ENCODE measurements around the gene CYB5RL. TPM values are rescaled to one million over a fixed set of nuclear protein-coding genes. Genes with fewer than 3 reads are reported as not detected.

Gene CYB5RL
- total RNA-seq, 2 experiments from 2014 or later, result 12.7 to 13.6 TPM

- no peaks in the 10 kb centered on the region for H3K36me3 Mint-ChIP-seq (ENCODE audit: low read depth)
- intact Hi-C loops (cut with micrococcal nuclease), result no loop called here
- CTCF ChIA-PET, result no interaction called here
- H3K4me3 Mint-ChIP-seq, result no peak overlapping the region
- H3K9me3 Mint-ChIP-seq, result no peaks in the 10 kb centered on the region
- DNase-seq, result no peak
- no peaks in the 10 kb centered on the region for H3K4me1 Mint-ChIP-seq (ENCODE audit: low read depth)
- H3K27ac Mint-ChIP-seq, result no peak overlapping the region
- no peaks in the 10 kb centered on the region for H3K27me3 Mint-ChIP-seq (ENCODE audit: low read depth)
Measured at GRCh38 chr1:54163573-54163972, 36.3 kb downstream of the CYB5RL start.

- no peak overlapping the region for H3K4me3 Mint-ChIP-seq
- DNase-seq, result no peak
- CTCF ChIA-PET, result interaction anchor here (0.6 kb wide), 1 partner anchor 35 kb away, joined by 3 read pairs; no protein-coding TSS in a partner anchor
- H3K27me3 Mint-ChIP-seq (ENCODE audit: low read depth), result no peaks in the 10 kb centered on the region
- H3K9me3 Mint-ChIP-seq, result no peaks in the 10 kb centered on the region
- no peak overlapping the region for H3K27ac Mint-ChIP-seq
- intact Hi-C loops (cut with micrococcal nuclease), result no loop called here
- H3K4me1 Mint-ChIP-seq (ENCODE audit: low read depth), result no peaks in the 10 kb centered on the region
- no peaks in the 10 kb centered on the region for H3K36me3 Mint-ChIP-seq (ENCODE audit: low read depth)
Measured at GRCh38 chr1:54163051-54163450, 36.8 kb downstream of the CYB5RL start.

GRCh38 chr1:54161495-54162168, 38.2 kb downstream of the CYB5RL start:
- Mint-ChIP-seq H3K27ac (no peak overlapping the region), H3K36me3 (ENCODE audit: low read depth) (no peaks in the 10 kb centered on the region), H3K4me1 (ENCODE audit: low read depth) (no peaks in the 10 kb centered on the region), H3K27me3 (ENCODE audit: low read depth) (no peaks in the 10 kb centered on the region), H3K4me3 (no peak overlapping the region), H3K9me3 (no peaks in the 10 kb centered on the region)
- intact Hi-C loops (cut with micrococcal nuclease), result no loop called here
- CTCF ChIA-PET, result no interaction called here
- no peak for DNase-seq

GRCh38 chr1:54160351-54160750, 39.5 kb downstream of the CYB5RL start:
- no peaks in the 10 kb centered on the region for H3K36me3 Mint-ChIP-seq (ENCODE audit: low read depth)
- H3K4me1 Mint-ChIP-seq (ENCODE audit: low read depth), result no peaks in the 10 kb centered on the region
- H3K9me3 Mint-ChIP-seq, result no peaks in the 10 kb centered on the region
- H3K4me3 Mint-ChIP-seq, result no peak overlapping the region
- CTCF ChIA-PET, result no interaction called here
- H3K27me3 Mint-ChIP-seq (ENCODE audit: low read depth), result no peaks in the 10 kb centered on the region
- no peak for DNase-seq
- no peak overlapping the region for H3K27ac Mint-ChIP-seq
- intact Hi-C loops (cut with micrococcal nuclease), result no loop called here

- Mint-ChIP-seq H3K9me3 (no peaks in the 10 kb centered on the region), H3K4me3 (no peak overlapping the region), H3K4me1 (ENCODE audit: low read depth) (no peaks in the 10 kb centered on the region), H3K36me3 (ENCODE audit: low read depth) (no peaks in the 10 kb centered on the region), H3K27ac (no peak overlapping the region), H3K27me3 (ENCODE audit: low read depth) (no peaks in the 10 kb centered on the region)
- intact Hi-C loops (cut with micrococcal nuclease), result no loop called here
- CTCF ChIA-PET, result no interaction called here
- no peak for DNase-seq
Measured at GRCh38 chr1:54159733-54160316, 40.0 kb downstream of the CYB5RL start.

- Mint-ChIP-seq H3K36me3 (ENCODE audit: low read depth) (no peaks in the 10 kb centered on the region), H3K27ac (no peak overlapping the region), H3K9me3 (no peaks in the 10 kb centered on the region), H3K4me1 (ENCODE audit: low read depth) (no peaks in the 10 kb centered on the region), H3K4me3 (no peak overlapping the region), H3K27me3 (ENCODE audit: low read depth) (no peaks in the 10 kb centered on the region)
- intact Hi-C loops (cut with micrococcal nuclease), result no loop called here
- no peak for DNase-seq
- CTCF ChIA-PET, result no interaction called here
Measured at GRCh38 chr1:54158071-54158470, 41.8 kb downstream of the CYB5RL start.

GRCh38 chr1:54157401-54157800, 42.4 kb downstream of the CYB5RL start:
- H3K4me1 Mint-ChIP-seq (ENCODE audit: low read depth), result no peaks in the 10 kb centered on the region
- H3K27me3 Mint-ChIP-seq (ENCODE audit: low read depth), result no peaks in the 10 kb centered on the region
- DNase-seq, result no peak
- CTCF ChIA-PET, result no interaction called here
- intact Hi-C loops (cut with micrococcal nuclease), result no loop called here
- H3K36me3 Mint-ChIP-seq (ENCODE audit: low read depth), result no peaks in the 10 kb centered on the region
- H3K27ac Mint-ChIP-seq, result no peak overlapping the region
- H3K4me3 Mint-ChIP-seq, result no peak overlapping the region
- no peaks in the 10 kb centered on the region for H3K9me3 Mint-ChIP-seq

- Mint-ChIP-seq H3K4me1 (ENCODE audit: low read depth) (no peaks in the 10 kb centered on the region), H3K4me3 (no peak overlapping the region), H3K9me3 (no peaks in the 10 kb centered on the region), H3K36me3 (ENCODE audit: low read depth) (no peaks in the 10 kb centered on the region), H3K27me3 (ENCODE audit: low read depth) (no peaks in the 10 kb centered on the region), H3K27ac (no peak overlapping the region)
- CTCF ChIA-PET, result no interaction called here
- intact Hi-C loops (cut with micrococcal nuclease), result no loop called here
- DNase-seq, result no peak
Measured at GRCh38 chr1:54156986-54157385, 42.8 kb downstream of the CYB5RL start.

GRCh38 chr1:54156201-54156600, 43.6 kb downstream of the CYB5RL start:
- no peak overlapping the region for H3K4me3 Mint-ChIP-seq
- no peak overlapping the region for H3K27ac Mint-ChIP-seq

GRCh38 chr1:54153535-54154439, 46.0 kb downstream of the CYB5RL start:
- Mint-ChIP-seq H3K27me3 (ENCODE audit: low read depth) (no peaks in the 10 kb centered on the region), H3K9me3 (no peaks in the 10 kb centered on the region), H3K4me3 (no peak overlapping the region), H3K4me1 (ENCODE audit: low read depth) (no peaks in the 10 kb centered on the region), H3K36me3 (ENCODE audit: low read depth) (no peaks in the 10 kb centered on the region), H3K27ac (no peak overlapping the region)
- intact Hi-C loops (cut with micrococcal nuclease), result no loop called here
- CTCF ChIA-PET, result no interaction called here
- DNase-seq, result no peak

More at GRCh38 chr1:54156201-54156600, 43.6 kb downstream of the CYB5RL start:
- H3K4me1 Mint-ChIP-seq (ENCODE audit: low read depth), result no peaks in the 10 kb centered on the region
- intact Hi-C loops (cut with micrococcal nuclease), result no loop called here
- CTCF ChIA-PET, result no interaction called here
- H3K36me3 Mint-ChIP-seq (ENCODE audit: low read depth), result no peaks in the 10 kb centered on the region
- DNase-seq, result no peak
- no peaks in the 10 kb centered on the region for H3K27me3 Mint-ChIP-seq (ENCODE audit: low read depth)
- H3K9me3 Mint-ChIP-seq, result no peaks in the 10 kb centered on the region

- H3K27me3 Mint-ChIP-seq (ENCODE audit: low read depth), result no peaks in the 10 kb centered on the region
- CTCF ChIA-PET, result no interaction called here
- no peak within 1 kb of the TSS for H3K4me3 Mint-ChIP-seq
- no peaks in the 10 kb centered on the region for H3K4me1 Mint-ChIP-seq (ENCODE audit: low read depth)
- no peak within 1 kb of the TSS for H3K27ac Mint-ChIP-seq
- intact Hi-C loops (cut with micrococcal nuclease), result no loop called here
- H3K9me3 Mint-ChIP-seq, result no peaks in the 10 kb centered on the region
- no peaks in the 10 kb centered on the region for H3K36me3 Mint-ChIP-seq (ENCODE audit: low read depth)
- no peak for DNase-seq
Measured at GRCh38 chr1:54152696-54153095, 47.1 kb downstream of the CYB5RL start, which contains the start of gene CDCP2. CDCP2 (minus strand) TSS chr1:54153000; CDS start chr1:54152922, 78 bp downstream.

- intact Hi-C loops (cut with micrococcal nuclease), result no loop called here
Measured at GRCh38 chr1:54151013-54151412, 48.8 kb downstream of the CYB5RL start.

More at GRCh38 chr1:54151013-54151412, 48.8 kb downstream of the CYB5RL start:
- no peaks in the 10 kb centered on the region for H3K9me3 Mint-ChIP-seq
- DNase-seq, result no peak
- H3K27me3 Mint-ChIP-seq (ENCODE audit: low read depth), result no peaks in the 10 kb centered on the region
- H3K4me3 Mint-ChIP-seq, result no peak overlapping the region
- CTCF ChIA-PET, result no interaction called here
- no peaks in the 10 kb centered on the region for H3K4me1 Mint-ChIP-seq (ENCODE audit: low read depth)
- no peaks in the 10 kb centered on the region for H3K36me3 Mint-ChIP-seq (ENCODE audit: low read depth)
- no peak overlapping the region for H3K27ac Mint-ChIP-seq
